ENCODE data around the gene KCTD15. TPM values are rescaled to one million over a fixed set of nuclear protein-coding genes. Genes with fewer than 3 reads are reported as not detected.

The KCTD15 gene
- total RNA-seq, 2 donors from 2014 or later = 57.5 to 72.2 TPM

DNA sequence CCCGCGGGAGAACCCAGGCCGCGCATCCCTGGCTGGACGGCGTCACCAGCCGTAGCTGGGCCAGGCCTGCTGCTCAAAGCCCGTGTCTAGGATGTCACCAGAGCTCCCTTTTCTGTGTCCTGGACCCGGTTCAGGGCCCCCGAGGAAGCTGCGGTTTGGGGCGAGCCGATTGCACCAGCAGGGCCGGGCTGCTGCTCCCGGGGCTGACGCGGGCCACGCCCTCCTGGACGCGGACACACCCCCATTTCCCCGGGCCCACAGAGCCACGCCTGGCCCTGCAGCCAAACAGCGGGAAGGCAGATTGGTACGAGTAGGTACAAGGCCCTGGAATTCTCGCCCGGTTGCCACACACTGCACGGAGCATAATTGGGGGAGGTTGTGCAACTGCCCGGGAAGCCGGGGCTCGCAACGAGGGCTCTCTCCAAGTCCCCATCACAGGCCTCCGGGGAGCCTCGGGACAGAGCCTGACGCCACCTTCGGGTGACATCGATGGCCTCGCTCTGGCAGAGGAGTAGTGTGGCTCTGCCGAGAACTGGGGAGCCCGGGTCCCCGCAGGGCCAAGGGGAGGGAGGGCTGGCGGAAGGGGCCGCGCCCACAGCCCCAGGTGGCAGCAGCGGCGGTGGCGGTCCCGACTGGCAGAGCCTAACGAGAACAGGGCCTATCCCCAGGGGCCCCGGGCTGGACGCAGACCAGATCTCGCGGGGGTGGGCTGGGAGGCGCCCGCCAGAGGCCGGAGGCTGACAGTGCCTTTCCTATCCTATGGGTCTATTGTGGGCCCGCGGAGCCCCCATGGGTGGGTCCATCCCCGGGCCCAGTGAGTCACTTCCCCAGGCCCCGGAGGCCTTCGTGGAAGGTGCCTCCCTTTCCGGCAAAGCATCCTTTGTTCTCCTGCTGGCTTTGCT lies 23.5 kb downstream of the KCTD15 start:
- peak overlapping the region; percentile 73 for H3K4me3 ChIP-seq
- TF ChIP-seq, protein P1, sequence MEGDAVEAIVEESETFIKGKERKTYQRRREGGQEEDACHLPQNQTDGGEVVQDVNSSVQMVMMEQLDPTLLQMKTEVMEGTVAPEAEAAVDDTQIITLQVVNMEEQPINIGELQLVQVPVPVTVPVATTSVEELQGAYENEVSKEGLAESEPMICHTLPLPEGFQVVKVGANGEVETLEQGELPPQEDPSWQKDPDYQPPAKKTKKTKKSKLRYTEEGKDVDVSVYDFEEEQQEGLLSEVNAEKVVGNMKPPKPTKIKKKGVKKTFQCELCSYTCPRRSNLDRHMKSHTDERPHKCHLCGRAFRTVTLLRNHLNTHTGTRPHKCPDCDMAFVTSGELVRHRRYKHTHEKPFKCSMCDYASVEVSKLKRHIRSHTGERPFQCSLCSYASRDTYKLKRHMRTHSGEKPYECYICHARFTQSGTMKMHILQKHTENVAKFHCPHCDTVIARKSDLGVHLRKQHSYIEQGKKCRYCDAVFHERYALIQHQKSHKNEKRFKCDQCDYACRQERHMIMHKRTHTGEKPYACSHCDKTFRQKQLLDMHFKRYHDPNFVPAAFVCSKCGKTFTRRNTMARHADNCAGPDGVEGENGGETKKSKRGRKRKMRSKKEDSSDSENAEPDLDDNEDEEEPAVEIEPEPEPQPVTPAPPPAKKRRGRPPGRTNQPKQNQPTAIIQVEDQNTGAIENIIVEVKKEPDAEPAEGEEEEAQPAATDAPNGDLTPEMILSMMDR (IDR thresholded peaks at IDR 0.05) = no peak
- no peak for ATAC-seq (ENCODE audit: insufficient number of reproducible peaks, low FRiP score, low read depth)
- no peaks in the 10 kb centered on the region for H3K9me3 ChIP-seq
- H3K27ac ChIP-seq = peak overlapping the region; percentile 31 to 52
- H3K27me3 ChIP-seq (replicated peaks; ENCODE audit: insufficient read depth) = no peaks in the 10 kb centered on the region
- H3K36me3 ChIP-seq = no peaks in the 10 kb centered on the region
- DNase-seq (ENCODE audit: low spot score) = no peak
- H3K4me1 ChIP-seq (ENCODE audit: control insufficient read depth in 1 of 2, low read depth in 2 of 2) = peaks cover 5 to 16% of the 10 kb centered on the region in 2 donors

DNA sequence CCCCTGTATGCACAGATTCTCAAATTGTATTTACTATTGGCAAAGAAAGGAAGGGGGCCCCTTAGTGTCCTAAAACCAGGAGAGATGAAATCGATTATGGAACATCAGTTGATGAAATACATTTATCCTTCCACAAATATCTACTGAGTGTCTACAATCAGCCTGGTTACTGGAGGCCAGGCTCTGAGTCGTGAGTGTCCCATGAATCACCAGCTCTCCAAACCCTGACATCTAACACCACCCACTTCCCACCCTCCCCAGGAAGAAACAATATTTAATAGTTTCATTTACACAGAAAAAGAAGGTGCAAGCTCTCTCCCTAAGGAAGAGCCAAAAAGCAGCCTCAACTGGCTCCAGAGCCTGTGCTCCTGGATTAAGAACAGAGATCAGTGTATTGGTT lies 25.2 kb downstream of the KCTD15 start:
- Histone ChIP-seq H3K27ac (no peak overlapping the region), H3K9me3 (no peaks in the 10 kb centered on the region), H3K4me3 (no peak overlapping the region), H3K27me3 (replicated peaks; ENCODE audit: insufficient read depth) (no peaks in the 10 kb centered on the region), H3K4me1 (ENCODE audit: control insufficient read depth in 1 of 2, low read depth in 2 of 2) (peaks cover 5 to 16% of the 10 kb centered on the region in 2 donors), H3K36me3 (no peaks in the 10 kb centered on the region)
- no peak for DNase-seq (ENCODE audit: low spot score)
- TF ChIP-seq, protein P1 (IDR thresholded peaks at IDR 0.05) = no peak
- ATAC-seq (ENCODE audit: insufficient number of reproducible peaks, low FRiP score, low read depth) = no peak

DNA sequence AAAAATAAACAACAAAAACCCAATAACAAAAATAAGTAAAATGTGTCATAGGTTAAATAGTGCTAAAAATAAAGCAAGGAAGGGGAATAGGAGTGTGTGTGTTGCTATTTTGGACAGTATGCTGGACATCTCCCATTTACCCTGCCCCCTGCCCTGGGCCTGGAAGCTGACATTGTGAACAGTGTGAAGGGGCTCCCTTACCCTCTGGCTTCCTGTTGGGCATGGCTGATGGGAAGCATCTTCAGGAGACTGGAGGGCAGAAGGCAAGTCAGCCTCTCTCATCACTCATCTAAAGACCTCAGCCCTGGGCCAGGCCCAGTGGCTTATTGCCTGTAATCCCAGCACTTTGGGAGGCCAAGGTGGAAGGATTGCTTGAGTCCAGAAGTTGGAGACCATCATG lies 26.7 kb downstream of the KCTD15 start:
- no peaks in the 10 kb centered on the region for H3K27me3 ChIP-seq (replicated peaks; ENCODE audit: insufficient read depth)
- H3K9me3 ChIP-seq = no peaks in the 10 kb centered on the region
- no peaks in the 10 kb centered on the region for H3K36me3 ChIP-seq
- ATAC-seq (ENCODE audit: insufficient number of reproducible peaks, low FRiP score, low read depth) (no peak), DNase-seq (ENCODE audit: low spot score) (no peak)
- no peak overlapping the region for H3K27ac ChIP-seq
- H3K4me1 ChIP-seq (ENCODE audit: control insufficient read depth in 1 of 2, low read depth in 2 of 2) = peaks cover 5 to 16% of the 10 kb centered on the region in 2 donors
- H3K4me3 ChIP-seq = no peak overlapping the region
- TF ChIP-seq, protein P1 (IDR thresholded peaks at IDR 0.05) = no peak

DNA sequence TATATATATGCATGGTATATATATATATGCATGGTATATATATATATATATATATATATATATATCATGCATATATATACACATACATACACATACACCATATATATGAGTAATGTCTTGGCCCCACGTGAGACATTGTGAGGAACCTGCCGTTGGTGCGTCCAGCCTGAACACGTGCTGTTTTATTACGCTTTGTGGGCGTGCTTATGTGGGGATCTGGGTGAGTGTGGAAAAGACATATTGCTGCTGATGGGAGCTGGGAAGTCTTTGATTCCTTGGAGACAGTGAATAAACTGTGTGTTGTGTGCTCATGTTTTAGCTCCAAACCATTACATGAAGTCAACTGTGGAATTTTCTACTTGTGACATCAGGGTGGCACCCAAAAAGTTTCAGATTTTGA lies 28.9 kb downstream of the KCTD15 start:
- no peaks in the 10 kb centered on the region for H3K36me3 ChIP-seq
- no peak for ATAC-seq (ENCODE audit: insufficient number of reproducible peaks, low FRiP score, low read depth)
- no peak overlapping the region for H3K4me3 ChIP-seq
- TF ChIP-seq, protein P1 (IDR thresholded peaks at IDR 0.05) = no peak
- no peaks in the 10 kb centered on the region for H3K9me3 ChIP-seq
- no peak for DNase-seq (ENCODE audit: low spot score)
- H3K27me3 ChIP-seq (replicated peaks; ENCODE audit: insufficient read depth) = no peaks in the 10 kb centered on the region
- H3K27ac ChIP-seq = no peak overlapping the region
- peaks cover 3% of the 10 kb centered on the region in 2 donors for H3K4me1 ChIP-seq (ENCODE audit: control insufficient read depth in 1 of 2, low read depth in 2 of 2)

DNA sequence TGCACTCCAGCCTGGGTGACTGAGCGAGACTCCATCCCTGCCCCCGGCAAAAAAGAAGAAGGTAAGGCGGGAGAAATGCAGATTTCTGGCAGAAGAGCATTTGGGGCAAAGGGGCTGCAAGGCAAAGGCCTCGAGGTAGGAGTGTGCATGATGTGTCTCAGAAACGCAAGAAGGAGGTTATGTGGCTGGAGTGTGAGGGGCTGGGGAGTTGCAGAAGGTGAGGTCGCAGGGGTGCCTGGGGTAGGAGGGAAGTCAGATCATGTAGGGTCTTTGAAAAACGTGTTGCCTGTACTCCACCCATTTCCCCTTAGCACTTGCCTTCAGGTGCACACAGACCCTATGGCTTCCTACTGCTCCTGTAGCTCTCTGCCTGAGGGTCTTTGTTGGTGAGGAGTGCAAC lies 29.9 kb downstream of the KCTD15 start:
- DNase-seq (ENCODE audit: low spot score) (no peak), ATAC-seq (ENCODE audit: insufficient number of reproducible peaks, low FRiP score, low read depth) (no peak)
- Histone ChIP-seq H3K4me1 (ENCODE audit: control insufficient read depth in 1 of 2, low read depth in 2 of 2) (no peaks in the 10 kb centered on the region), H3K36me3 (no peaks in the 10 kb centered on the region), H3K27me3 (replicated peaks; ENCODE audit: insufficient read depth) (no peaks in the 10 kb centered on the region), H3K9me3 (no peaks in the 10 kb centered on the region), H3K27ac (no peak overlapping the region), H3K4me3 (no peak overlapping the region)
- TF ChIP-seq, protein P1 (IDR thresholded peaks at IDR 0.05) = no peak

Measured in thoracic aorta (tissue), 2 donors.